ENCODE results near the gene LOXL4.

LOXL4 gene

DNA sequence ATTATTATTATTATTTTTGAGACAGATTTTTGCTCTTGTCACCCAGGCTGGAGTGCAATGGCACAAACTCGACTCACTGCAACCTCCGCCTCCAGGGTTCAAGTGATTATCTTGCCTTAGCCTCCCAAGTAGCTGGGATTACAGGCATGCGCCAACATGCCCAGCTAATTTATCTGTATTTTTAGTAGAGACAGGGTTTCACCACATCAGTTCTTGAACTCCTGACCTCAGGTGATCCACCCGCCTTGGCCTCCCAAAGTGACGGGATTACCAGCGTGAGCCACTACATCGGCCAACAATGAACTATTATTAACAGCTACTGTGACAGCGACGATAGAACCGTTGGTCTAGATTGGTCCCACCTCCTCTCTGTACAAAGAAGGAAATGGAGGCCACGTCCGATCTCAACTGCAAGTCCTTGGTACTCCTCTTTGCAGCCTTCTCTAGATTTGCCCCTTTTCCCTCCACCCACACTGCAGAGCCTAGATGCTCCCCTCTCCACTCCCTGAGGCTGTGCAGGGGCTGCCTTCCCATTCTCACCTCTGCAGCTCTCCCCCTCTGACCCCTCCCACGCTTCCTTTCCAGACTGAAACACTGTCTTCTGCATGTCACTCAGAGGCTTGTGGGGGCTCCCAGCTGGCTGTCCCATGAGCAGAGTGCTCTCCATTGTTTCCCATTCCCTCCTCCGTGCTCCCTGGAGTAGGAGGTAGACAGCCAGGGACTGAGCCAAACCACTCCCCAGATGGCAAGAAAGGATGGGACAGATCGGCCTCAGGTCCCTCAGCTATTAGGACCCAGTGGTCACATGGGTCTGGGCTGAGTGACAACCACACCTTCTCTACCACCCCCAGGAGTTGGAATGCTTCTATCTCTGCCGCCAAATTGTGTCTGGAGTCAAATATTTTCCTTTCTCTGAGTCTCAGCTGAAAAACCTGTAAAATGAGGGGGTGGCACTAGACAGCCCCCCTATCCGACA lies 2.3 kb downstream of the LOXL4 start:
- in situ Hi-C loops (cut with MboI; ENCODE audit: low sequenced_read_pairs), result loop anchor here (10.0 kb wide), 1 partner anchor 59 kb away; no protein-coding TSS in a partner anchor

DNA sequence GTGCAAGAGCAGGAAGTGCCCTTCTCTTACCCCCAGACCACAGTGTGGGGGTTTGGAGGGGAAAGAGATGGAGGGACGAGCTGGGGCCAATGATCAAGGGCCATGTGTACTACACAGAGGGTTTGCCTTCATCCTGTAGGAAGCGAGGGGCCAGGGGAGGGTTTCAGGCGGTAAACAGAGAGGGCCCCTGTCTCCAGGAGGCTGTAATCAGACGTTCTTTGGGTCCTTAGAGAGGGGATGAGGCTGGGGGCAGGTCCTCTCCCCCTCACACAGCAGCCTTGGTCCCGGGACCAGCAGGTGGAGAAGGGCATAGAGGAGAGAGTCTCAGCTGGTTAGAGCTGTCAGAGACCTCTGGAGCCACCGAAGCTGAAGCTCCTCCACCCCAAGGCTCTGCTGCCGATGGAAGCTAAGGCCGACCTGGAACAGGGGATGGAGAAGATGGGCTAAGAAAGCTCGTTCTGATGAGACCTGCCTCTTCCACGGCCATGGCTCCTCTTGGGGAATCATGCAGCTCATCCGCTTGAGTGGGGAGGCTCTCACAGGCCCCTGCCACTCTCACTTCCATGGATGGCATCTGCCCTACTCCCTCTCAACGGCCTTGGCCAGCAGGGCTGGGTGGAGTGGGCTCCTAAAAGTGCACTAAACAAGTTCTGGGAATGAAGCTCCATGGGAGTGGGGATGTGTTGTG lies 3.5 kb downstream of the LOXL4 start:
- in situ Hi-C loops (cut with MboI; ENCODE audit: low sequenced_read_pairs), result loop anchor here (10.0 kb wide), 1 partner anchor 60 kb away; no protein-coding TSS in a partner anchor

DNA sequence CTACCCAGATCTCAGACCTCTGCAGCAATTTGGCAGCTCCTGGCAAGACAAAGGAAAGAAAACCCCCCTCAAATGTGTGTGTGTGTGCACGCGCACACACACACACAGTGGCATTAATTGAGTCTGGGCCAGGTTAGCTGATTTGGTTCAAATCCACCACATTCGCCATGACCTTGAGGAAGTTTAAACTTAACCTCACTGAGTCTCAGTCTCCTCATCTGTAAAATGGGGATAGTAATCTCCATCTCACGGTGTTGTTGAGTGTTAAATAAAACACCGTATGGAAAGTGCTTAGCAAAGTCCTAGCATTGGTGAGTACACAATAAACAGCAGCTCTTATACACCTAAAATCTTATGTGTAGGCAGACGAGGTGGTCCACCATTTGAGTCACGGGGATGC lies 4.9 kb downstream of the LOXL4 start:
- in situ Hi-C loops (cut with MboI; ENCODE audit: low sequenced_read_pairs), result loop anchor here (10.0 kb wide), 1 partner anchor 62 kb away; no protein-coding TSS in a partner anchor

DNA sequence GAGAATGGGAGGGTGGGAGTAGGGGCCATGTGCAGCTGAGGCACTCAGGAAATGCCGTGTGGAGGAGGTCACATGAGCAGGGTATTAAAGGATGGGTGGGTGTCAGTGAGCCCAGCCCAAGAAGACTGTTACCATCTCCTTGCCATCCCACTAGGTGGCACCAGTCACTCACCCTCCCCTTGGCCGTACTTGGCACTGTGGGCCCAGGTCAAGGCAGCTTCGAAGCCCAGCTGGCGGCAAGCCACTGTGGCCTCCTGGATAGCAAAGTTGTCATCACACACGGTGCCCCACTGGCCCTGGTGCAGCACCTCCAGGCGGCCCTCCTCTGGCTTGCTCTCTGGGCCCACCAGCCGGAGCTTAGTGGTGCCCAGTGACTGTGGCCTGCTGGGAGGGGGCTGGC lies 5.4 kb downstream of the LOXL4 start:
- in situ Hi-C loops (cut with MboI; ENCODE audit: low sequenced_read_pairs), result loop anchor here (10.0 kb wide), 1 partner anchor 62 kb away; no protein-coding TSS in a partner anchor

DNA sequence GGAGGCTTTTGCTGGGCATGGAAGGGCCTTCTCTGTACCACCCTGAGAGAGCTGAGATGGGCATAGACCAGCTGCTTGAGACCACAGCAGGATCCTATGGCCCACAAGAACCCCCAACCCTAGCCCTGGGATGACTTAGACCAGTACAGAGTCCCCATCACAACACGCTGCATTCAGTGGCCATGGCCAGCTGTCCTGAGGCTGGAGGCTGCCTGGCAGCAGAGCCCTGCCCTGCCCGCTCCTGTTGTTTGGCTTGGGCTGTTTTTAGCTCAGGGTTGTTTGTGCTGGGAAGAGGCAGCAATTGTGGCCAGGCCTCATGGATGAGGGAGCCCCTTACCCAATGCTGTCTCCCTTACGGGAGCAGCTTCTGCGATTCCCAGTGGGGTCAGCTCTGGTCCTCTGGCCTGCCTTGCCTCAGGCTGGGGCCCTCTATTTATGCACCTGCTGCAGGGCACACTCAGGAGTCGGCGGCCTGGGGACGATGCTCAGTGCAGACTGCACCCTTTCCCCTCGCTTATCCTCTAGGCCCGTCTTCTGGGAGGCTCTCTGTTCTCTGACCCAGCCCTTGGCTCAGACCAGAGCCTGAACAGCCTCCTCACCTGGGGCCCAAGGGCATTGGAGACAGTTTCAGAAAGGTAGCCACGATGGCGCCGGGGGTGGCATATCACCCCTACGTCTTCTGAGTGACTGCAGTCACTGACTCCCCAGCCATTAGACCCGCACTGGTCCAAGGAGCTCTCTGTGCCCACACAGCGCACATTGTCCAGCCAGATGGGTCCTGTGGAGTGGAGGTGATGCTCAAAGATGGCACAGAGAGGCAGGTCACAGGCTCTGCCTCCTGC lies 6.3 kb downstream of the LOXL4 start:
- in situ Hi-C loops (cut with MboI; ENCODE audit: low sequenced_read_pairs), result loop anchor here (10.0 kb wide), 1 partner anchor 63 kb away; no protein-coding TSS in a partner anchor

DNA sequence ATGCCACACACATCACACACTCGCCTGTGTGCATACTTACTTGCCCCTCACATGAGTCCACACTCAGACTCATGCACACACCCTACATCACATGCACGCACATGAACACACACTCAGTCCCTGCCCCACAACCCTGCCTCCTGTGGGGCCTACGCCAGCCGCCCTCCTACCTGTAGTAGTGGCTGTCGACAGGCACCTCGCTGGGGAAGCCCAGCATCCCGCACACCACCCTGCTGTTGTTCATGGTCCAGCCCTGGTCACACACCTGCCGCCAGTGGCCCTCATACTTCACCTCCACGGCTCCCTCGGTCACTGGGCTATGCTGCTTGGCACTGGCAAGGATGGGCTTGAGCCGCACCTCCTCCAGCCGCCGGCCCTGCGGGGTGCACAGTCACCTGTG lies 7.2 kb downstream of the LOXL4 start:
- in situ Hi-C loops (cut with MboI; ENCODE audit: low sequenced_read_pairs), result loop anchor here (10.0 kb wide), 1 partner anchor 64 kb away; no protein-coding TSS in a partner anchor

DNA sequence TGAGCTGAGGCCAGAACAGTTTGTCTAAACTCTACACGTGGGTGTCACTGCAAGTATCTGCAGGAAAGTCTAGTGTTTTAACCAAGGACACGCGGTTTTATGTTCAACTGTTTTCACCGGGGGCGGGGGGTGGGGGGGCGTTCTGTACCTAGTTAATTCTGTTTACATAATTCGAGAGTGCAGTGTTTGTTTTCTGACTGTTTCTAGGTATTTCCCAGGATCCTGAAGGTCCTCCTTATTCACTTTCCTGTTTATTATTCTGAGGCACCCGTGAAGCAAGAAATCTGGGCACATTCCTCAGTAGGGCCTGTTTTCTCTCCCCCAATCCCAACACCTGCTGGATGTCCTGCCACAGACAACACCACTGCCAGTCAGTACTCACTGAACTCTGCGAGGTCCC lies 7.6 kb downstream of the LOXL4 start:
- in situ Hi-C loops (cut with MboI; ENCODE audit: low sequenced_read_pairs), result loop anchor here (10.0 kb wide), 1 partner anchor 64 kb away; no protein-coding TSS in a partner anchor

DNA sequence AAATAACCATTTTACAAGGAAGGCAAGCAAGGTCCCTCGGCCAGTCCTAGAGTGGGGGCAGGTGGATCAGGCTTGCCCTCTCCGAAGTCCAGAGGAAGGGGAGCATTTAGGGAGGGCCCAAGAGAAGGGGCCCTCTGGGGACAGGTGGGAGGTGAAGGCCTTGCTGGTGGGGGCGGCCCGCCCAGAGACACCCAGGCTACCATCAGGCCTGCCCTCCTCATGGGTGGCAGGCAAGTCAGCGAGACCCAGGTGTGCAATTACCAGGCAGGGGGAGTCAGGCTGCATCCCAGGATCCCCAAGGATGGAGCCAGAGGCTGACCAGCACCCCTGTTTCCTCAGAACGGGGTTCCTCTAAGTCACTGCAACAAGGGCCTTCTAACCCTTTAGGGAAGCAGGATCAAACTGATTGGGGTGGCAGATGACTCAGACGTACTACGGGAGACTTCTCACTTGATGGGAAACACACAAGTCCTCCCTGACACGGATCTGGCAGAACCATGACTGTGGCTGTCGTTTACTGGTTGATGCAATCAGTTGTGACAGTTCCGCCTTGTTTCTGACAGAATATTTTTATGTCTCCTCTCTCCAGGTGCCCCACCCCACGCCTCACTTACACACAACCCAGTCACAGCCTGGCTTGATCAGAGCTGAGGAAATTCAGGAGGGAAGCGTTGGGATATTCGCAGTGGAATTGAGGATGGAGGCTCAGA lies 8.2 kb downstream of the LOXL4 start:
- in situ Hi-C loops (cut with MboI; ENCODE audit: low sequenced_read_pairs), result loop anchor here (10.0 kb wide), 1 partner anchor 65 kb away; no protein-coding TSS in a partner anchor

DNA sequence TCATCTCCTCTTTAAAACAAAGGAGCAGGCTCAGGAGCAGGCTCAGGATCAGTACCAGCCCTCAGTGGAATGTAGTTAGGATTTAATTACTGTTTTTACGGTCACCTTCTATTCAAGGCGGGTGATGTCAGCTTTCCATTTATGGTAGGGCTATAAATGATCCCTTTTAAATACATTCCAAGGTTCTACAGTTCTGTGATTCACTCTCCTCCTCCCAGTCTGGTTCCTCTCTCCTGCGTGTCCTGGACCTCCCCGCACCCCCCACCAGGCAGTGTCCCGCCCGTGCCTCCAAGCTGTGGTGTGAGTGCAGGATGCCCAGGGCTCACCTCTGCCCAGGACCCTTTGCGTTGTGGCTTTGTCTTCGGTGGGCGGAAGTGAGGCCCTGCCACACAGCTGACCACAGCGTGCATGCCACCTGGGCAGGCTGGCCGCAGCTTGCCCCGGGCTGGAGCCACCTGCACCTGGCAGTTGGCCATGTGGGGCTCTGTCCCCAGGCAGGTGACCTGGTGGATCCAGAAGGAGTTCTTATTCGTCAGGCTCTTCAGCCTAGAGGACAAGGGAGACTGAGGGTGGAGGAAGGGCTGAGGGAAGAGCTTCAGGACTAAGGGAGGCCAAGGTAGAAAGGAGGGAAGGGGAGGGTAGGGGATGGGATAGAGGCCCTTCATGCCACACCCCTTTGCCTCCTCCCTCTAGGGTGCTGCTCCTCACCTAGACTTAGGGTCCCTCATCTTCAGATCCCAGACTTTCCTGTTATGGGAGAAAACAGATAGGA lies 9.1 kb downstream of the LOXL4 start:
- in situ Hi-C loops (cut with MboI; ENCODE audit: low sequenced_read_pairs), result no loop called here

DNA sequence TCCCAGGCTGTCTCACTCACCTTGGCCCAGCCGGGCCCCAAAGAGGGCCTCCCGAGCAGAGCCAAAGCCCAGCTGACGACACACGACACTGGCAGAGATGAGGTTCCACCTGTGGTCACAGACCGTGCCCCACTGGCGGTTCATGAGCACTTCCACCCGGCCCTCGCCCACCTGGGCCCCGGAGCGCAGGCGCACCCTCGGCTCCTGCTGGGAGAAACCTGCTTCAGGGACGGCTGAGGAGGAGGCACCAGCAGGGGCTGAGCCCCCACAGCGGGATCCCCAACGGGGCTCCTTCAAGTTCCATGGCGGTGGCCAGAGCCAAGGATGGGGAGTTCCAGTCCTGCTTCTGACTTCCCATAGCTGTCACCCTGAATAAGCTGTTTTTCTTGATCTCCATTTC lies 10.0 kb downstream of the LOXL4 start:
- in situ Hi-C loops (cut with MboI; ENCODE audit: low sequenced_read_pairs), result no loop called here

DNA sequence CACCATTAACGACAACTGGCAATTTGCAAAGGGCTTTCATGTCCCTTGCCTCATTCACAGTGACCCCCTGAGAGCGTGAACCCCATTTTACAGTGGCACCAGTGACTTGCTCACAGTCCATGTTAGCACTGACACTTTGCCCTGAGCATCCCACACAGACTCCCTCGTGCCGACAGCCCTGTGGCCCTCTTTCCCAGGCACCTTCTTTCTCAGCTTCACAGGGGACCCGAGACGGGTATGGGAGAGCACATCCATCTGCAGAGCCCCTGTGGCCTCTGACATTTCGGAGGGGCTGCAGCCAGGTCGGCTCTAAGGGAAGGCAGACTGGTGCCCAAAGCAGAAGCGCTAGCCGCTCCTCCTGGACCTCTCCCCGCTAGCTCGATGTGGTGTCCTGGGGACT lies 10.8 kb downstream of the LOXL4 start:
- in situ Hi-C loops (cut with MboI; ENCODE audit: low sequenced_read_pairs), result no loop called here

DNA sequence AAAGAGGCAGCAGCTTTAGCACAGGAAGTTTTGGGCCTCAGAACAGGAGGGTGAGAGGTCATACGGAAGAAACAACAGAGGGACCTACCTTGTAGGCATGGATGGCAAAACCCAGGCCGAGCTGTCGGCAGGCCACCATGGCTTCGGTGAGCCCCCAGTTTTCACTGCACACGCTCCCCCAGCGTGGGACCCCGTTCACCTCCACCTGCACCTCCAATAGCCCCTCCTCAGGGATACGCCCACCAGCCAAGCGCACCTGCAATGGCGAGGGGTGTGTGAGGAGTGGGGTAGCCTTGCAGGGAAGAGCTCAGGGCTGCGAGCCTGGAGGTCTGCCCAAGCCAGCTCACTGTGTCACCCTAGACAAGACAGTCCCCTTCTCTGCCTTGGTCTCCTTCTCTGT lies 11.3 kb downstream of the LOXL4 start:
- in situ Hi-C loops (cut with MboI; ENCODE audit: low sequenced_read_pairs), result no loop called here

DNA sequence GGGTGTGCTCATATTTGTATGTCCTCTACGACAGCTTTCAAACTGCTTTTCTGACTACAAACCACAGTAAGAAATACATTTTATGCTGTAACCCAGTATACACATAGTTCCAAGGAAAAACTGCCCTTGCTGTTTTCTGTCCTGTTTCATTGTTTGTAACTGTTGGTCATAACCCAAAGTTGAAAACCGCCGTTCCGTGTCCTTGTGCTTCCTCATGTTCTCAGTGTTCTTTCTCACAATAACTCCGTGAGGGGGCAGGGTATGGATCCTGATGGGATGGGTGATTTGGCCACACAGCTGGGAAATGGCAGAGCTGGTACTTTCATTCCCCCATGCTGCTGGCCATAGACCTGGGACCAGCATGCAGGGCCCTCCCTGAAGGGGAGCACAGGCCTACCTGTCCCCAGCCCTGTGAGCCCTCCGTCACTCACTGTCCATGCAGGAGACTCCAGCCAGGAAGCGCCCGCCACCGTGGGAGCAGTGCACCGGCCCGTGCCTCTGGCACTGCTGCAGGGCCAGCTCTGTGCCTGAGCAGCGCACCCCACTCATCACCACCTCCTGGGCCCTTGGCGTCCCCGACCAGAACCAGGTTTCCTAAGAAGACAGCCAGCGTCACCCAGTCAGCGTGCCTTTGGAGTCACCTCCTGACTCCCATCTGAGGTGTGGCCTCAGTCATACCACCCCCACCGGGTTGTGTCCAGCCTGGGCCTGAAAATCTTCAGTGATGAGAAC lies 12.7 kb downstream of the LOXL4 start:
- in situ Hi-C loops (cut with MboI; ENCODE audit: low sequenced_read_pairs), result no loop called here

DNA sequence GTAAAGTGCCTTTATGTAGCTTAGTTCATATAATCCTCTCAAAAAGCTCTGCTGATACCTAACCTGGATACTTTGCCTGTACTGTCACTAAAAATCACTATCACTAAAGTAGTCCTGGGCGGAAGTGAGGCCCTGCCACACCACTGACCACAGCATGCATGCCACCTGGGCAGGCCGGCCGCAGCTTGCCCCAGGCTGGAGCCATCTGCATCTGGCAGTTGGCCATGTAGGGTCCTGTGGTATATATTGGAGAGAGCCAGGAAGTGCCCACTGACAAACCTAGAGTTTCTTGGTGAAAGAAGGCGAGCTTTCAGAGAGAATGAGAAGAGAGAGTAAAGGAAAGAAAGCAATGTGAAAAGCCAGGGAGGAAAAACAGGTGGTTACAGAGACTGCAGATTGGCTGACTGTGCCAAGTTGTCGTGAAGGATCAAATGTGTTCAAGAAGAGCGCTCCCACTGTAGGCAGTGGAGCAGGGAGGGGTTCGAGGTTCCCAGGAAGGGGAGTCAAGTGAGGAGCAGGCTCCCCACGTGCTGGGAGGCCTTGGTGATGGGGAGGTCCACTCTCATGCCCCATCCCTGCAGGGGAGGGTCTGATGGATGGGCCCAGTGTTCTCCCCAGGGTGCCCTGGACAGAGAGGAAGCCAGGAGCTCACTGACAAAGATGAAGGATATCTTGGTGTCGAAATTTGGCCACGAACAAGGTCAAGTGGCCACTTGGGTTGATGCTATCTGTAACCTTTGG lies 13.6 kb downstream of the LOXL4 start:
- in situ Hi-C loops (cut with MboI; ENCODE audit: low sequenced_read_pairs), result no loop called here

DNA sequence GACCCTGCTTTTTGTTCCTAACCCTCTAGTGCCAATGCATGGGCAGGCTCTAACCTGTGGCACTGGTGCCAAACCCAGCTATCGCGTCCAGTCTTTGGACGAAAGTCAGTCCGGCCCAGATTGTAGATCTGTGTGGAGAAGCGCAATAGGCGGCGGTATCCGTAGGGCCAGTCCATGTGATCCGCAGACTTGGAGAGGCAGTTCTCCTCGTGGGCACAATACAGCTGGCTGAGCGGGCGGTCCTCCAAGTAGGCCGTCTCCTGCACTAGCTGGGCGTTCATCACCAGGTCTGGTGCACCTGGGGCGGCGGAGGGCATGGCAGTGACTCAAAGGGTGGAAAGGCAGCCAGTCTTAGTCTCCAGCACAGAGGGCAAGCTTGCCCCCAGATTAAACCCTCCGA lies 14.5 kb downstream of the LOXL4 start:
- in situ Hi-C loops (cut with MboI; ENCODE audit: low sequenced_read_pairs), result no loop called here

DNA sequence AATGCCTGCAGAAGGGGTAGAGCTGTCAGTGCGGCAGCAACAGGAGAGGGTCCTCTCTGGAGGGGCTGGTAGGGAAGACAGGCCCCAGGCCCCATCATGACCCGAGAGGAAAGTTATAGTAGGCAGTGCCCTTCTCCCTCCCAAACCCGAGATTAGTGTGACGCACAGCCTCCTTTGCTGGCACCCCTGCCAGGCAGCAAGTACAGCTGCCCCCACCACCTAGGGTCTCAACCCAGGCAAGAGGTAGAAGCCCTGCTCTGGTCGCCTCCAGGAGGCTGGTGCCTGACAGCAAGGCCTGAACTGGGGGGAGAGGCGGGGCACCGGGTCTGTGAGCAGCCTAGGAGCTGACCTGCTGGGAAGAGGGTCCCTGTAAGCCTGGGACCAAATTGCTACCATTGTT lies 15.5 kb downstream of the LOXL4 start:
- in situ Hi-C loops (cut with MboI; ENCODE audit: low sequenced_read_pairs), result no loop called here

DNA sequence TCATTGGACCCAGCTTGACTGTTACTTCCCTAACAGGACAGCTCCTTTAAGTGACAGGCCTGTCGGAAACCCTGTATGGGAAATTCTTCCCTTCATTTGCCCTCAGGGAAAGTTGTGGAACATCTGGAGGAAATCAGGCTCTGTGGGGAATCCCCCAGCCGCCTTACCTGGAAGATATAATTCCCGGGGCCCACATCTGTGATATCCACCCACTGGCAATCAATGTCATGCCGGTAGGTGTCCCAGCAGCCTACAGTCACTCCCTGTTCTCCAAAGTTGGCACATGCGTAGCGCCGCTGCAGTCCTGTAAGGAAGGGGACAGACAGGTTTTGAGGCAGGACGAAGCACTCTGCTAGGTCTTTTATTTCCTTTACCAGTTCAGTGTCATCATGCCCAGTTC lies 16.6 kb downstream of the LOXL4 start:
- in situ Hi-C loops (cut with MboI; ENCODE audit: low sequenced_read_pairs), result no loop called here

DNA sequence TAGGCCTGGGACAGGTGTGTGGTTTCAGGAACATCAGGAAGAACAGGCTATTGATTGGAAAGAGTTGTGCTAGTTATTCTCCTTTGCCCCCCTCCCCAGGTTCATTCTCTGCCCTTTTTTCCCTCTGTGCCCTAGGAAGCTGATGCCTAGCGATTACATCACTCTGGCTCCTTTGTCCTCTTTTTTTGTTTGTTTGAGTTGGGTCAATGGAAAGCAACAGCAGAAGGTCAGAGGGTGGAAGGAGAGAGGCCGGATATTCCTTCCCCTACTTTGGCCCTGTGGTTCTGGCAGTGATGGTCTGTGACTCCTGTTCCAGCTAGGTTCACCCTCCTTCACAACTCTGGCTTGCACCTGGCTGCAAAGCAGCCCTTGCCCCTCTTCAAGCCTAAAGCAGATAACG lies 18.9 kb downstream of the LOXL4 start:
- in situ Hi-C loops (cut with MboI; ENCODE audit: low sequenced_read_pairs), result no loop called here

All from HL-60/S4 treated with phorbol 12-myristate 13-acetate at 8.2 ng/mL for 4 days and 3 days (cell line).